ENCODE data around the gene ACTG1. TPM values are rescaled to one million over a fixed set of nuclear protein-coding genes. Genes with fewer than 3 reads are reported as not detected.

Gene ACTG1
- total RNA-seq, 1 experiment from 2014 or later: 3,455 TPM

- Mint-ChIP-seq H3K4me3 (peak overlapping the region; percentile 42), H3K9me3 (no peaks in the 10 kb centered on the region), H3K36me3 (no peaks in the 10 kb centered on the region), H3K27me3 (ENCODE audit: low read depth) (peaks cover 42% of the 10 kb centered on the region), H3K4me1 (peaks cover 30% of the 10 kb centered on the region), H3K27ac (no peak overlapping the region)
- ChIA-PET CTCF (interaction anchor here (0.9 to 2.9 kb wide), 15 partner anchors 9 to 234 kb away, joined by 3 to 25 read pairs (median 5); partner anchors contain the start of genes FAAP100 and FSCN2), POLR2A (interaction anchor here (2.0 to 2.7 kb wide), 2 partner anchors 12 to 18 kb away, joined by 9 to 20 read pairs; no protein-coding TSS in a partner anchor)
- ATAC-seq (peak; percentile 19), DNase-seq (ENCODE audit: low spot score) (peak; percentile 68)
- TF ChIP-seq HMGA2 (CRISPR knock-in tag; IDR thresholded peaks at IDR 0.05) (no peak), AR (CRISPR knock-in tag; IDR thresholded peaks at IDR 0.05) (no peak), TEAD4 (CRISPR knock-in tag; IDR thresholded peaks at IDR 0.05) (peak; percentile 69; the same call in 1 of the 2 replicates), STAT6 (CRISPR knock-in tag; conservative IDR thresholded peaks at IDR 0.05; ENCODE audit: low read depth) (no peak), RELA (CRISPR knock-in tag; IDR thresholded peaks at IDR 0.05; ENCODE audit: borderline replicate concordance) (no peak), ZNF425 (CRISPR knock-in tag; conservative IDR thresholded peaks at IDR 0.05) (no peak), TP53 (CRISPR knock-in tag; IDR thresholded peaks at IDR 0.05) (no peak), CDX4 (CRISPR knock-in tag; IDR thresholded peaks at IDR 0.05; ENCODE audit: borderline replicate concordance) (no peak), ZNF512 (CRISPR knock-in tag; IDR thresholded peaks at IDR 0.05; ENCODE audit: borderline replicate concordance) (no peak), FOXK1 (CRISPR knock-in tag; IDR thresholded peaks at IDR 0.05) (0 out of 2 replicates have a peak, but pooled peaks have one; percentile 5), TCF7 (CRISPR knock-in tag; IDR thresholded peaks at IDR 0.05; ENCODE audit: low read depth) (no peak), ZNF532 (CRISPR knock-in tag; IDR thresholded peaks at IDR 0.05; ENCODE audit: borderline replicate concordance) (no peak), E2F5 (CRISPR knock-in tag; IDR thresholded peaks at IDR 0.05) (peak; percentile 19; the same call in 1 of the 2 replicates), ZSCAN18 (CRISPR knock-in tag; IDR thresholded peaks at IDR 0.05) (no peak), ZNF121 (CRISPR knock-in tag; IDR thresholded peaks at IDR 0.05) (no peak), FOXJ3 (CRISPR knock-in tag; IDR thresholded peaks at IDR 0.05; ENCODE audit: borderline replicate concordance) (no peak)
Measured at GRCh38 chr17:81519284-81520020, 6.9 kb upstream of the ACTG1 start.

Data from WTC11 (cell line).